Astrocyte of the cerebellum (primary cell): ENCODE measurements around the gene R3HDM4.

Experiments used
- DNase-seq: peaks from one replicate; pipeline ENCODE4 v3.0.0-alpha.2; 2011; ENCODE audit warnings: low read depth
- H3K4me3 ChIP-seq: 2 replicates; pipeline ENCODE4 v1.5.1; 2011; ENCODE audit warnings: mild to moderate bottlenecking, low read depth, low read length, moderate library complexity
- in situ Hi-C: cut with HindIII; loops from 2 replicates; pipeline ENCODE4 v1.10.0; 2017; ENCODE audit warnings: low sequenced_read_pairs
- TF ChIP-seq, protein P1 (sequence below): IDR thresholded peaks from 2 replicates; pipeline ENCODE4 v1.5.1; 2012; ENCODE audit warnings: low read length, low read depth, moderate library complexity, mild to moderate bottlenecking; ENCODE audit errors: missing control alignments

R3HDM4 gene

DNA sequence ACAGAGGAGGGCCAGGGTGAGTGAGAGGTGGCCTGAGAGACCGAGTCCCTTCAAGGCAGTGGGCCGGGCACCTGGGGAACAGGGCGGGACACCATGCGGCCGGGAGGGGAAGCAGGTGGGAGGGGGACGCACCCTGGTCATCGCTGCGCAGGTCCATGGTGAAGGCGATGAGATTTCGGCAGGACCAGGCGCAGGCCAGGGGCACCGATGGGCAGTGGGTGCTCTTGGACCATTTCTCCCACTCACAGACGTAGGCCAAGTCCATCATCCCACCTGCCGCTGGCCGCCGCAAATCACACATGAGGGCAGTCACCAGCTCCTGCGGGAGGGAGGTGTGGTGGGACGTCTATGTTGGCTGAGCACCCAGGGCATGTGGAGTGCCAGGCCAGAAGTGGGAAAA, 22.2 kb downstream of the R3HDM4 start:
- TF ChIP-seq, protein P1, sequence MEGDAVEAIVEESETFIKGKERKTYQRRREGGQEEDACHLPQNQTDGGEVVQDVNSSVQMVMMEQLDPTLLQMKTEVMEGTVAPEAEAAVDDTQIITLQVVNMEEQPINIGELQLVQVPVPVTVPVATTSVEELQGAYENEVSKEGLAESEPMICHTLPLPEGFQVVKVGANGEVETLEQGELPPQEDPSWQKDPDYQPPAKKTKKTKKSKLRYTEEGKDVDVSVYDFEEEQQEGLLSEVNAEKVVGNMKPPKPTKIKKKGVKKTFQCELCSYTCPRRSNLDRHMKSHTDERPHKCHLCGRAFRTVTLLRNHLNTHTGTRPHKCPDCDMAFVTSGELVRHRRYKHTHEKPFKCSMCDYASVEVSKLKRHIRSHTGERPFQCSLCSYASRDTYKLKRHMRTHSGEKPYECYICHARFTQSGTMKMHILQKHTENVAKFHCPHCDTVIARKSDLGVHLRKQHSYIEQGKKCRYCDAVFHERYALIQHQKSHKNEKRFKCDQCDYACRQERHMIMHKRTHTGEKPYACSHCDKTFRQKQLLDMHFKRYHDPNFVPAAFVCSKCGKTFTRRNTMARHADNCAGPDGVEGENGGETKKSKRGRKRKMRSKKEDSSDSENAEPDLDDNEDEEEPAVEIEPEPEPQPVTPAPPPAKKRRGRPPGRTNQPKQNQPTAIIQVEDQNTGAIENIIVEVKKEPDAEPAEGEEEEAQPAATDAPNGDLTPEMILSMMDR = no peak
- DNase-seq = no peak
- H3K4me3 ChIP-seq = no peak overlapping the region
- in situ Hi-C loops = no loop called here

DNA sequence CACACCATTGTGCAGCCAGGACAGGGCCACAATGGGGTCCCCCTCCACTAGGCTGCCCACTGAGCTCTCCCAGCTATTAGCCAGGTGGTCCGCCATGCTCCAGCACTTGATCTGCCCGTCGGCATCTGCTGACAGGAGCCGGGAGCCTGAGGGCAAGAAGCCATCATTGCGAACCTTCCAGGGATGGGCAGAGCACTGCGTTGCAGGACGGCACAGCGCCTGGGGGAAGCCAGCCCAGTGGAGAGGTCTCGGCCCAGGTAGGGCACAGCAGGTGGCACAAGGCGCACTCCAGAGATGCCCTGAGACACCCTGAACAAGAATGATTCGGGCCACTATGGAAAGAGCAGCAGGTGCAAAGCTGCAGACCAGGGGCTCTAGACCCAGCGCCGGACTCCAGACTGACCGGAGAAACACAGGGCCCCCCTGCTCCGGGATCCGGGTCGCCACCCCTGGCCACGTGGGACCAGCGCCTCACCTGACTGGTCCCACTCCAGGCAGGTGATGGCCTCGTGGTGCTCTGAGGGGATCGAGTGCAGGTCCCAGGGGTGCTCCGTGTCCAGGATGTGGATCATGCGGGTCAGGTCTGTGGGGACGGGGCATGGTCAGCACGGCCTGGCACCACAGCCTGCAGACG, 23.2 kb downstream of the R3HDM4 start:
- DNase-seq = no peak
- in situ Hi-C loops = no loop called here
- TF ChIP-seq, protein P1 = no peak
- H3K4me3 ChIP-seq = no peak overlapping the region

DNA sequence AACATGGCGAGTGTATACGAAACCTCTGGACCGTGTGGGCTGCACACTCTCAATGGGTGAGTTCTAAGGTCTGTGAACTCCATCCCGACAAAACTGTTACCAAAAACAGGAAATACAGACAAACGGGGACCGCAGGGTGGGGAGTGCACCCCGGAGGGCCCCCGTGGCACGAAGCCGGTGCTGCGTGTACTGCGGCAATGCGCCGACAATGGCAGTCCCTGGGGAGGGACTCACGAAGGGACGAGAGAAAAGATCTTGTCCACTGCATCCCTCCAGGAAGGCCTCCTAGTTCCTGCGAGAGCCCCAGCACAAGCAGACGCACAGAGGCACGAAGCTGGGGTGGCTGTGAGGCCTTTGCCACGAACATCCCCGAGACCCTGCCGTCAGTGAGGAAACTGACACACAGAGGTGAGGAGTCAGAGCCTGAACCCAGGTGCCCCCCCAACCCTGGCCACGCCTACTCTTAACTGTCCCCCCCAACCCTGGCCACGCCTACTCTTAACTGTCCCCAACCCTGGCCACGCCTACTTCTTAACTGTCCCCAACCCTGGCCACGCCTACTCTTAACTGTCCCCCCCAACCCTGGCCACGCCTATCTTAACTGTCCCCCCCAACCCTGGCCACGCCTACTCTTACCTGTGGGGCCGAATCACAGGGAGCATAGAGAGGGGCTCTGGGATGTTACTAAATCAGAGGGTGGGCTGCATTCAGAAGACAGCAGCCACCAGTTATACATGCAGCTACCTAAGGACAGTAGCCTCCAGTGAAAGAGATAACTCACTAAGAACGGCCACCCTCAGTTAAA, 24.2 kb downstream of the R3HDM4 start:
- in situ Hi-C loops = no loop called here
- TF ChIP-seq, protein P1 = no peak
- no peak for DNase-seq
- H3K4me3 ChIP-seq = no peak overlapping the region

DNA sequence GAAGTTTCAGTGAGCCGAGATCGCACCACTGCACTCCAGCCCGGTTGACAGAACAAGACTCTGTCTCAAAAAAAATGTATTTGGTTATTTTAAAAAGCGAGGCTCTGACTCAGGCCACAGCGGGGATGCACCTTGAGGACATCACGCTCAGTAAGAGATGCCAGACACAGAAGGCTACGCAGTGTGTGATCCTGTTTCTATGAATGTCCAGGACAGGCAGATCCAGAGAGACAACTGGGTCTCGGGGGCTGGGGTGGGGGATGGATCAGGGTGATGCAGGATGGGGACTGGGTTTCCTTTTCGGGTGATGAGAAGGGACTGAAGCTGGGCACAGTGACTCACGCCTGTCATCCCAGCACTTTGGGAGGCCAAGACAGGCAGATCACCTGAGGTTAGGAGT, 25.4 kb downstream of the R3HDM4 start:
- no peak overlapping the region for H3K4me3 ChIP-seq
- TF ChIP-seq, protein P1 = no peak
- in situ Hi-C loops = no loop called here
- no peak for DNase-seq

DNA sequence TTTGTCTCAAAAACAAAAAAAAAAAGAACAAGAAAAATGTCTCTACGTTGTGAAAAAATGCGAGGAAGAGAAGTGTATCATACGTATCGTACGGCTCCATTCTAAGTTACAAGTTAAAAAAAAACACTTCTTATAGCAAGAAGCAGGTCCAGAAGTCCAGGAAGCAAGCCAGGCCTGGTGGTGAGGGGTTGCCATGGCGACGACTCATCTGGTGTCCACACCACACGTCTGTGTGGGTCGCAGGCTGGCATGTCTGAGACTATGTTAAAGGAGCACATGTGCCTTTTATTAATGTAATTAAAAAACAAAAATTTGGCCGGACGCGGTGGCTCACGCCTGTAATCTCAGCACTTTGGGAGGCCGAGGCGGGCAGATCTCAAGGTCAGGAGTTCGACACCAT, 25.9 kb downstream of the R3HDM4 start:
- TF ChIP-seq, protein P1 = no peak
- in situ Hi-C loops = no loop called here
- peak; percentile 69 for DNase-seq
- H3K4me3 ChIP-seq = no peak overlapping the region

DNA sequence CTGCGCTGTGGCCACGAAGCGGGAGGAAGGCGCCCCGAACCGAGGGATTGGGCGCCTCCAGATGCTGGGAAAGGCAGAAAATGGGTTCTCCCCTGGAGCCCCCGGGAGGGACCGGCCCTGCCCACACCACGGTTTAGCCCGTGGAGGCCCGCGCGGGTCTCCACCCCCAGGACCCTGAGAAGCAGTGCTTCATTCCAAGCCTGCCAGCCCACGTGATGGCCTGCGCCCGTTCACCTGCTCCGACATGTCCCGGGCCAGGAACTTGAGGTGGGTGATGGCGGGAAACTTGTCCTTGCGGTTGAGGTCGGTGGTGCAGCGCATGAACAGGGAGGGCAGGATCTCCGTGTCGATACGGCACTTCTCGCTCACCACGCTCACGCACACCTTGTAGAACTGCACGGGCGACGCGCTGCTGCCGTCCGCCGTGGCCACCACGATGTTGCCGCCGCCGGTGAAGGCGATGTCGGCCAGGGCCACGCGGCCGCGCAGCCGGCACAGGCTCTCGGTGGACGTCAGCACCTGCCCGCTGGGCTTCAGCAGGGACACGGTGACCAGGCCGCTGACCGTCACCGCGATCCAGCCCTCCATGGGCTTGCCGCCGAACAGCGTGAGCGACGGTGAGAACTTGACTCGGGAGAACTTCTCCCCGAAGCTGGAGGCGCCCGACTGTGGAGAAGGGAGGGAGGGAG, 27.3 kb downstream of the R3HDM4 start:
- in situ Hi-C loops = no loop called here
- TF ChIP-seq, protein P1 = no peak
- no peak overlapping the region for H3K4me3 ChIP-seq
- no peak for DNase-seq
